ENCODE results near the gene SIMC1.

The SIMC1 gene

GRCh38 chr5:176365351-176366231, 127.4 kb downstream of the SIMC1 start, which contains the start of gene ARL10:
Gene ARL10, plus strand, starts transcription at chr5:176365487. Its CDS starts 77 bp downstream, at chr5:176365564.
- peak; percentile 21 for DNase-seq

GRCh38 chr5:176366232-176366894, 128.1 kb downstream of the SIMC1 start:
- DNase-seq, result no peak

GRCh38 chr5:176368726-176369125, 130.5 kb downstream of the SIMC1 start:
- no peak for DNase-seq

GRCh38 chr5:176369934-176370711, 131.9 kb downstream of the SIMC1 start:
- DNase-seq, result no peak

GRCh38 chr5:176371621-176372539, 133.7 kb downstream of the SIMC1 start:
- no peak for DNase-seq

- DNase-seq, result no peak
Measured at GRCh38 chr5:176373100-176373818, 135.0 kb downstream of the SIMC1 start.

GRCh38 chr5:176379881-176380280, 141.7 kb downstream of the SIMC1 start:
- DNase-seq, result no peak

- DNase-seq, result no peak
Measured at GRCh38 chr5:176381423-176381822, 143.2 kb downstream of the SIMC1 start.

GRCh38 chr5:176381979-176382378, 143.8 kb downstream of the SIMC1 start:
- no peak for DNase-seq

GRCh38 chr5:176382721-176383120, 144.5 kb downstream of the SIMC1 start:
- DNase-seq, result no peak

- no peak for DNase-seq
Measured at GRCh38 chr5:176383248-176383905, 145.2 kb downstream of the SIMC1 start.

- no peak for DNase-seq
Measured at GRCh38 chr5:176383961-176384360, 145.7 kb downstream of the SIMC1 start.

GRCh38 chr5:176384366-176384930, 146.2 kb downstream of the SIMC1 start:
- DNase-seq, result no peak

GRCh38 chr5:176384991-176385390, 146.8 kb downstream of the SIMC1 start:
- DNase-seq, result no peak

- DNase-seq, result no peak
Measured at GRCh38 chr5:176386491-176386890, 148.3 kb downstream of the SIMC1 start.

- no peak for DNase-seq
Measured at GRCh38 chr5:176387384-176387925, 149.2 kb downstream of the SIMC1 start.

- no peak for DNase-seq
Measured at GRCh38 chr5:176388003-176388443, 149.8 kb downstream of the SIMC1 start.

- peak; percentile 82 for DNase-seq
Measured at GRCh38 chr5:176388444-176389134, 150.4 kb downstream of the SIMC1 start, which contains the start of the genes HIGD2A and NOP16. Gene HIGD2A, plus strand, starts transcription at chr5:176388751. Its CDS starts 69 bp downstream, at chr5:176388820. Gene NOP16, minus strand, starts transcription at chr5:176388598. Its CDS starts 59 bp downstream, at chr5:176388539.
